B cell (primary cell): Measurements from ENCODE around the gene FAM3A. TPM values are rescaled to one million over a fixed set of nuclear protein-coding genes. Genes with fewer than 3 reads are reported as not detected.
A peak's percentile ranks its signal among the peaks of the same experiment; 100 is the strongest.

Experiments
- ATAC-seq: fragments of 200-7000 bp; cut with Tn5 transposase; one replicate; pipeline ENCODE4 v1.10.0; 2021; ENCODE audit warnings: low read depth, mild to moderate bottlenecking, moderate number of reproducible peaks, moderate library complexity
- CTCF ChIA-PET: fragments of 350-600 bp; sonication (Branson Sonifier 250); formaldehyde crosslinking; loops from one replicate; lab custom pipeline; 2021; ENCODE audit warnings: antibody characterized with exemption, inconsistent platforms; lab: Charles Lee
- POLR2A ChIA-PET: fragments of 350-600 bp; sonication (Branson Sonifier 250); formaldehyde crosslinking; loops from one replicate; lab custom pipeline; 2021; ENCODE audit warnings: antibody characterized with exemption; lab: Charles Lee
- DNase-seq: peaks from one replicate; pipeline ENCODE4 v3.0.0; 2013
- H2AFZ ChIP-seq: 2 replicates; pipeline ENCODE4 v1.6.1; 2012; ENCODE audit warnings: mild to moderate bottlenecking, low read depth, low read length; ENCODE audit not compliant: insufficient read depth, poor library complexity, severe bottlenecking
- H3K27ac ChIP-seq, 2 donors: 1 replicate in 1 of 2; 2 replicates in 1 of 2; pipeline ENCODE4 v1.5.1; 2012 to 2013; ENCODE audit warnings: low read length in 2 of 2, mild to moderate bottlenecking in 2 of 2, moderate library complexity in 1 of 2
- H3K27me3 ChIP-seq, 4 experiments: fragments of 200-600 bp in 1 of 4; sonication (generic) in 1 of 4; replicated peaks in 1 of 4; 1 replicate in 2 of 4; 2 replicates in 2 of 4; pipeline versions ENCODE4 v1.6.1 to v1.7.0; 2013 to 2016; ENCODE audit warnings: low read length in 3 of 4, mild to moderate bottlenecking in 2 of 4, mixed read lengths in 1 of 4, moderate library complexity in 1 of 4; ENCODE audit not compliant: insufficient read depth in 4 of 4, control insufficient read depth in 3 of 4; ENCODE audit errors: control extremely low read depth in 1 of 4
- H3K36me3 ChIP-seq, 2 experiments: replicated peaks in 1 of 2; 1 replicate in 1 of 2; 2 replicates in 1 of 2; pipeline versions ENCODE4 v1.6.1 to v1.7.1; 2013; ENCODE audit warnings: low read length in 1 of 2; ENCODE audit not compliant: insufficient read depth in 2 of 2, control insufficient read depth in 1 of 2; ENCODE audit errors: control extremely low read depth in 1 of 2, extremely low read depth in 1 of 2
- H3K4me1 ChIP-seq, 2 donors: fragments of 200-600 bp in 1 of 2; sonication (generic) in 1 of 2; 1 replicate in 1 of 2; 2 replicates in 1 of 2; pipeline versions ENCODE4 v1.5.1 to v1.6.1; 2013 to 2017; ENCODE audit warnings: low read length in 2 of 2; ENCODE audit not compliant: control insufficient read depth in 2 of 2, insufficient read depth in 2 of 2
- H3K4me2 ChIP-seq: replicated peaks from 2 replicates; pipeline ENCODE3; 2012; ENCODE audit warnings: mild to moderate bottlenecking, low read depth, low read length; ENCODE audit not compliant: poor library complexity, severe bottlenecking
- H3K4me3 ChIP-seq, 5 experiments: fragments of 200-600 bp in 1 of 5; sonication (generic) in 1 of 5; 1 replicate in 3 of 5; 2 replicates in 2 of 5; pipeline versions ENCODE4 v1.5.1 to v1.7.0; 2011 to 2016; ENCODE audit warnings: low read length in 4 of 5, mild to moderate bottlenecking in 4 of 5, low read depth in 2 of 5, control low read depth in 1 of 5, moderate library complexity in 1 of 5; ENCODE audit not compliant: insufficient read depth in 1 of 5; ENCODE audit errors: control extremely low read depth in 1 of 5, extremely low read depth in 1 of 5
- H3K79me2 ChIP-seq: fragments of 200-600 bp; sonication (generic); one replicate; pipeline ENCODE4 v1.6.0; 2016; ENCODE audit warnings: low read length; ENCODE audit not compliant: control insufficient read depth, insufficient read depth
- H3K9ac ChIP-seq: fragments of 200-600 bp; sonication (generic); 2 replicates; pipeline ENCODE4 v1.6.1; 2017; ENCODE audit warnings: mild to moderate bottlenecking, low read length, moderate library complexity
- H3K9me3 ChIP-seq, 3 donors: one replicate each; pipeline versions ENCODE4 v1.6.1 to v1.7.1; 2013; ENCODE audit warnings: low read length in 2 of 3; ENCODE audit not compliant: control insufficient read depth in 2 of 3, insufficient read depth in 1 of 3; ENCODE audit errors: control extremely low read depth in 1 of 3
- H4K20me1 ChIP-seq: 2 replicates; pipeline ENCODE4 v1.6.0; 2012; ENCODE audit warnings: mild to moderate bottlenecking, low read length; ENCODE audit not compliant: insufficient read depth, control insufficient read depth, poor library complexity, severe bottlenecking
- H3K27ac Mint-ChIP-seq: one replicate; pipeline ENCODE4 v1.8.0; 2021; ENCODE audit warnings: mixed read lengths
- H3K27me3 Mint-ChIP-seq: one replicate; pipeline ENCODE4 v1.8.0; 2021; ENCODE audit warnings: mixed read lengths
- H3K4me1 Mint-ChIP-seq: one replicate; pipeline ENCODE4 v1.8.0; 2021; ENCODE audit warnings: mixed read lengths
- H3K4me3 Mint-ChIP-seq: one replicate; pipeline ENCODE4 v1.8.0; 2021; ENCODE audit warnings: mixed read lengths
- H3K9me3 Mint-ChIP-seq: one replicate; pipeline ENCODE4 v1.8.0; 2022; ENCODE audit warnings: mixed read lengths; ENCODE audit not compliant: insufficient read depth
- CTCF ChIP-seq: fragments of 200-600 bp; IDR thresholded peaks from one replicate; pipeline ENCODE4 v1.8.0; 2022; ENCODE audit warnings: antibody characterized with exemption, mild to moderate bottlenecking
- EZH2 ChIP-seq: IDR thresholded peaks from 2 replicates; pipeline ENCODE4 v1.6.1; 2012; ENCODE audit warnings: borderline replicate concordance, low read depth, mild to moderate bottlenecking, moderate library complexity, low read length; ENCODE audit not compliant: insufficient read depth, poor library complexity, severe bottlenecking
- WGBS: methylation state at CpG from one replicate; pipeline ENCODE4 v1.1.5; 2013; ENCODE audit warnings: missing lambda C conversion rate; ENCODE audit not compliant: insufficient coverage; 5-methylcytosine and 5-hydroxymethylcytosine counted together
- intact Hi-C: fragments of 100-400 bp; cut with micrococcal nuclease; formaldehyde crosslinking; loops from one replicate; pipeline ENCODE4 v1.10.0; 2022
- polyA plus RNA-seq: library from polyadenylated mRNA; depleted of rRNA; stranded (reverse); fragments of >200 nt; gene quantifications from 2 replicates; pipeline ENCODE4 v1.2.3, GENCODE V29; 2012
- total RNA-seq, 2 donors: library from RNA; stranded (reverse); fragments of 120-200 nt in 1 of 2; gene quantifications; 1 replicate in 1 of 2; 2 replicates in 1 of 2; pipeline versions ENCODE4 v1.2.3 to v1.2.4, GENCODE V29; 2013 to 2022

The FAM3A gene
- total and polyA plus RNA-seq, 2 donors (not counting 1 experiment from before 2014, with no cell fraction given), result 39.6 to 59.4 TPM

DNA sequence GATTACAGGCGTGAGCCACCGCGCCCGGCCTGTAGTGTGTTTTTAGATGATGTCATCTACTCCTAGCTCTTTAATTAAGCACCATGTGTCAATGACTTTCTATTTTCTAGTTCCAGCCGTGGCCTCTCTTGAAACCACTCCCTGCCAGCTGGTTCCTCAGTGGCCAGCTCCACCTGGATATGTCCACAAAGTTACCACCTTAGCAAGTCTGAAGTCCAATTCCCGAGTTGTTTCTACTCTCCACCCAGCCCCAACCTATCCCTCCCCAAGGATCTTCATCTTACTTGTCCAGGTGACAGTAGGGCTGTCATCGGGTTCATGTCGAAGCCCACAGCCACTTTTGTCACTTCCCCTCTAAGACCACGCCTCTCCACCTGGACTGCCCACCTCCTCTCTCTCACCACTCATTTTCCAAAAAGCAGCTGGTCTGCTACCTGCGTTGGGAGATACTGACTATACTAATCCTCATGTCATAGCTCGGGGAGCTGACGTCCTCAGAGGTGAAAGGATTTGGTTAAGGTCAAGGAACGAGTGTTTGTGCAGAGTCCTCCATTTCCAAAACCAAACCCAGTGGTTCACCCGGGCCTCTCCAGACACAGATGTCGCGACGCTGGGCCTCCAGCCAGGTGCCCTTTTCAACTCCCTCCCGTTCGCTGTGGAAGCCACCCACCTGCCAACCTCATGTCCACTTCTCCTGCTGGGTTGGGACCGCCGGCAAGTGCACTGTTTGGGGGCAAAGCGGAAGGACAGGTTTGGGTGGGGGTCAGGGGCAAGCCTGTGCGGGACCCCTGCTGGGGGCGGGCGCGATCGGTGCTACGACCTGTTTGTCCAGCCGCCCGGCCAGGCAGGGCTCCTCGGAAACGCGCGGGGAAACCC is 704 bp downstream of the FAM3A start:
- Histone ChIP-seq H3K4me2 (peak overlapping the region; percentile 80), H3K79me2 (peaks cover 6% of the 10 kb centered on the region), H3K27ac (peak overlapping the region; percentile 70 to 73), H3K9me3 (no peaks in the 10 kb centered on the region), H3K27me3 (no peaks in the 10 kb centered on the region), H2AFZ (peak overlapping the region; percentile 68), H4K20me1 (no peaks in the 10 kb centered on the region), H3K36me3 (peaks cover 0 to 2% of the 10 kb centered on the region in 2 experiments), H3K4me3 (peak overlapping the region; percentile 36 to 75 (median 67)), H3K9ac (peak overlapping the region; percentile 68), H3K4me1 (peaks cover 4 to 23% of the 10 kb centered on the region in 2 donors)
- peak overlapping the region; percentile 83 for H3K4me3 Mint-ChIP-seq
- no peak for TF ChIP-seq EZH2
- TF ChIP-seq CTCF, result no peak
- ATAC-seq (no peak), DNase-seq (peak; percentile 59)
- intact Hi-C loops, result loop anchor here (5.0 kb wide), 3 partner anchors 58 to 143 kb away; partner anchors contain the start of genes FLNA, PLXNA3 and RPL10
- H3K27me3 Mint-ChIP-seq, result no peaks in the 10 kb centered on the region
- peak overlapping the region; percentile 87 for H3K27ac Mint-ChIP-seq
- H3K9me3 Mint-ChIP-seq, result no peaks in the 10 kb centered on the region
- CTCF ChIA-PET, result interaction anchor here (1.7 kb wide), 1 partner anchor 12 kb away, joined by 5 read pairs; no protein-coding TSS in a partner anchor
- WGBS, result 5% methylated on average over 16 of the region's 34 CpGs
- POLR2A ChIA-PET, result interaction anchor here (0.5 to 2.5 kb wide), 5 partner anchors 12 to 117 kb away, joined by 3 to 13 read pairs (median 7); partner anchors contain the start of genes RPL10 and SLC10A3
- peaks cover 20% of the 10 kb centered on the region for H3K4me1 Mint-ChIP-seq
